ENCODE results near the gene RNASEL.
A peak's percentile ranks its signal among the peaks of the same experiment; 100 is the strongest.
"Not testable (repeated sequence)": the region's sequence is repeated elsewhere in the genome, so short reads cannot be mapped to it uniquely, and the experiment has no call there.

RNASEL gene

GRCh38 chr1:182588500-182589396 is at the start of gene RNASEL:
Gene RNASEL, minus strand, starts transcription at chr1:182589256. Its CDS starts 2,450 bp downstream, at chr1:182586806.
- DNase-seq (ENCODE audit: low read depth): peak; percentile 27

- no peak for DNase-seq (ENCODE audit: low read depth)
These were observed 48.7 kb upstream of the RNASEL start for GRCh38 chr1:182637769-182638168.

- DNase-seq (ENCODE audit: low read depth): no peak
These were observed 46.8 kb upstream of the RNASEL start for GRCh38 chr1:182635871-182636270.

- DNase-seq (ENCODE audit: low read depth): no peak
These were observed 45.4 kb upstream of the RNASEL start for GRCh38 chr1:182634306-182635072.

- DNase-seq (ENCODE audit: low read depth): no peak
These were observed 44.7 kb upstream of the RNASEL start for GRCh38 chr1:182633657-182634281.

GRCh38 chr1:182633031-182633430 is 44.0 kb upstream of the RNASEL start:
- no peak for DNase-seq (ENCODE audit: low read depth)

- not testable (repeated sequence) for DNase-seq (ENCODE audit: low read depth)
These were observed 43.4 kb upstream of the RNASEL start for GRCh38 chr1:182632441-182632857.

- no peak for DNase-seq (ENCODE audit: low read depth)
These were observed 42.9 kb upstream of the RNASEL start for GRCh38 chr1:182631954-182632353.

- DNase-seq (ENCODE audit: low read depth): no peak
These were observed 42.1 kb upstream of the RNASEL start for GRCh38 chr1:182631053-182631677.

- no peak for DNase-seq (ENCODE audit: low read depth)
These were observed 41.5 kb upstream of the RNASEL start for GRCh38 chr1:182630586-182630985.

- DNase-seq (ENCODE audit: low read depth): no peak
These were observed 40.5 kb upstream of the RNASEL start for GRCh38 chr1:182629499-182630096.

- DNase-seq (ENCODE audit: low read depth): no peak
These were observed 40.0 kb upstream of the RNASEL start for GRCh38 chr1:182629080-182629479.

- DNase-seq (ENCODE audit: low read depth): no peak
These were observed 39.6 kb upstream of the RNASEL start for GRCh38 chr1:182628657-182629056.

- DNase-seq (ENCODE audit: low read depth): no peak
These were observed 38.6 kb upstream of the RNASEL start for GRCh38 chr1:182627622-182628021.

GRCh38 chr1:182626527-182626926 is 37.5 kb upstream of the RNASEL start:
- no peak for DNase-seq (ENCODE audit: low read depth)

GRCh38 chr1:182625719-182626504 is 36.9 kb upstream of the RNASEL start:
- no peak for DNase-seq (ENCODE audit: low read depth)

GRCh38 chr1:182625024-182625423 is 36.0 kb upstream of the RNASEL start:
- DNase-seq (ENCODE audit: low read depth): no peak

GRCh38 chr1:182624577-182624976 is 35.5 kb upstream of the RNASEL start:
- DNase-seq (ENCODE audit: low read depth): no peak

- no peak for DNase-seq (ENCODE audit: low read depth)
These were observed 34.0 kb upstream of the RNASEL start for GRCh38 chr1:182622901-182623528.

- no peak for DNase-seq (ENCODE audit: low read depth)
These were observed 32.9 kb upstream of the RNASEL start for GRCh38 chr1:182621906-182622305.
